HG02938 (cell line): ENCODE results near the gene EVL.
"Not testable (repeated sequence)": the region's sequence is repeated elsewhere in the genome, so short reads cannot be mapped to it uniquely, and the experiment has no call there.

ENCODE experiments used
- ATAC-seq: cut with Tn5 transposase; IDR thresholded peaks from one replicate; pipeline ENCODE4 v1.9.1; 2021; ENCODE audit warnings: mild to moderate bottlenecking, moderate library complexity; ENCODE audit not compliant: unreplicated experiment

EVL gene

GRCh38 chr14:100157548-100158232, 92.5 kb downstream of the EVL start:
- not testable (repeated sequence) for ATAC-seq

GRCh38 chr14:100158566-100159093, 93.4 kb downstream of the EVL start:
- ATAC-seq, result no peak

GRCh38 chr14:100159094-100159864, 94.1 kb downstream of the EVL start, which contains the start of gene DEGS2:
Gene DEGS2 (minus strand): TSS chr14:100159645. CDS start chr14:100159587, 58 bp downstream.
- ATAC-seq, result no peak

GRCh38 chr14:100159865-100160533, 94.8 kb downstream of the EVL start:
- ATAC-seq, result no peak

GRCh38 chr14:100160534-100160916, 95.3 kb downstream of the EVL start:
- no peak for ATAC-seq

- ATAC-seq, result no peak
These were observed 100.2 kb downstream of the EVL start for GRCh38 chr14:100165376-100165775.

- no peak for ATAC-seq
These were observed 100.7 kb downstream of the EVL start for GRCh38 chr14:100165831-100166440.

GRCh38 chr14:100168506-100168905, 103.3 kb downstream of the EVL start:
- ATAC-seq, result no peak

- no peak for ATAC-seq
These were observed 105.7 kb downstream of the EVL start for GRCh38 chr14:100170880-100171279.

GRCh38 chr14:100172811-100173210, 107.6 kb downstream of the EVL start:
- no peak for ATAC-seq

GRCh38 chr14:100173353-100173752, 108.1 kb downstream of the EVL start:
- no peak for ATAC-seq

- no peak for ATAC-seq
These were observed 111.6 kb downstream of the EVL start for GRCh38 chr14:100176811-100177327.

GRCh38 chr14:100178691-100179090, 113.5 kb downstream of the EVL start:
- ATAC-seq, result no peak

- not testable (repeated sequence) for ATAC-seq
These were observed 115.4 kb downstream of the EVL start for GRCh38 chr14:100180671-100181070.

GRCh38 chr14:100181876-100182551, 116.8 kb downstream of the EVL start:
- not testable (repeated sequence) for ATAC-seq

- ATAC-seq, result no peak
These were observed 122.1 kb downstream of the EVL start for GRCh38 chr14:100187247-100187833.

- ATAC-seq, result no peak
These were observed 123.3 kb downstream of the EVL start for GRCh38 chr14:100188392-100189030.

GRCh38 chr14:100190126-100190525, 124.9 kb downstream of the EVL start:
- no peak for ATAC-seq

GRCh38 chr14:100191584-100192249, 126.5 kb downstream of the EVL start:
- ATAC-seq, result no peak
